ENCODE results near the gene PSAPL1.

Gene PSAPL1

GRCh38 chr4:7466904-7467303 lies 32.2 kb upstream of the PSAPL1 start:
- TF ChIP-seq CTCF (conservative IDR thresholded peaks at IDR 0.05; ENCODE audit: low read depth, low read length), result no peak
- H3K4me3 ChIP-seq (ENCODE audit: low read length), result no peak overlapping the region
- DNase-seq (ENCODE audit: low read depth), result no peak

GRCh38 chr4:7466215-7466614 lies 31.5 kb upstream of the PSAPL1 start:
- no peak for DNase-seq (ENCODE audit: low read depth)
- no peak for TF ChIP-seq CTCF (conservative IDR thresholded peaks at IDR 0.05; ENCODE audit: low read depth, low read length)
- H3K4me3 ChIP-seq (ENCODE audit: low read length), result no peak overlapping the region

- no peak for DNase-seq (ENCODE audit: low read depth)
- no peak for TF ChIP-seq CTCF (conservative IDR thresholded peaks at IDR 0.05; ENCODE audit: low read depth, low read length)
- H3K4me3 ChIP-seq (ENCODE audit: low read length), result no peak overlapping the region
Measured at GRCh38 chr4:7465017-7465416, 30.3 kb upstream of the PSAPL1 start.

GRCh38 chr4:7464259-7464655 lies 29.5 kb upstream of the PSAPL1 start:
- DNase-seq (ENCODE audit: low read depth), result no peak
- no peak overlapping the region for H3K4me3 ChIP-seq (ENCODE audit: low read length)
- TF ChIP-seq CTCF (conservative IDR thresholded peaks at IDR 0.05; ENCODE audit: low read depth, low read length), result no peak

- H3K4me3 ChIP-seq (ENCODE audit: low read length), result no peak overlapping the region
- no peak for DNase-seq (ENCODE audit: low read depth)
- TF ChIP-seq CTCF (conservative IDR thresholded peaks at IDR 0.05; ENCODE audit: low read depth, low read length), result no peak
Measured at GRCh38 chr4:7463566-7464258, 29.0 kb upstream of the PSAPL1 start.

- TF ChIP-seq CTCF (conservative IDR thresholded peaks at IDR 0.05; ENCODE audit: low read depth, low read length), result no peak
- H3K4me3 ChIP-seq (ENCODE audit: low read length), result no peak overlapping the region
- no peak for DNase-seq (ENCODE audit: low read depth)
Measured at GRCh38 chr4:7462509-7462971, 27.8 kb upstream of the PSAPL1 start.

GRCh38 chr4:7461230-7461629 lies 26.5 kb upstream of the PSAPL1 start:
- TF ChIP-seq CTCF (conservative IDR thresholded peaks at IDR 0.05; ENCODE audit: low read depth, low read length), result no peak
- no peak for DNase-seq (ENCODE audit: low read depth)
- H3K4me3 ChIP-seq (ENCODE audit: low read length), result no peak overlapping the region
